Endothelial cell (in vitro differentiated cells): Measurements from ENCODE around the gene MAGED4B. TPM values are rescaled to one million over a fixed set of nuclear protein-coding genes. Genes with fewer than 3 reads are reported as not detected.

Source experiments
- DNase-seq: peaks from one replicate; pipeline ENCODE4 v3.0.0; 2021; ENCODE audit warnings: low spot score
- H3K27ac Mint-ChIP-seq: one replicate; pipeline ENCODE4 v1.8.0; 2021; ENCODE audit warnings: mixed read lengths, inconsistent platforms; ENCODE audit not compliant: unreplicated experiment
- H3K27me3 Mint-ChIP-seq: one replicate; pipeline ENCODE4 v1.8.0; 2021; ENCODE audit warnings: mild to moderate bottlenecking, moderate library complexity, mixed read lengths, inconsistent platforms; ENCODE audit not compliant: unreplicated experiment
- H3K36me3 Mint-ChIP-seq: one replicate; pipeline ENCODE4 v1.8.0; 2021; ENCODE audit warnings: mild to moderate bottlenecking, low read depth, mixed read lengths, inconsistent platforms; ENCODE audit not compliant: unreplicated experiment
- H3K4me1 Mint-ChIP-seq: one replicate; pipeline ENCODE4 v1.8.0; 2021; ENCODE audit warnings: mild to moderate bottlenecking, mixed read lengths, inconsistent platforms; ENCODE audit not compliant: unreplicated experiment
- H3K4me3 Mint-ChIP-seq: one replicate; pipeline ENCODE4 v1.8.0; 2021; ENCODE audit warnings: mild to moderate bottlenecking, mixed read lengths, inconsistent platforms; ENCODE audit not compliant: unreplicated experiment
- H3K9me3 Mint-ChIP-seq: one replicate; pipeline ENCODE4 v1.8.0; 2021; ENCODE audit warnings: mixed read lengths, inconsistent platforms; ENCODE audit not compliant: unreplicated experiment
- total RNA-seq: library from RNA; stranded (reverse); fragmentation: NEBNext Ultra II Directional; extraction: Animal tissue kit (Norgen Biotek cat#: 25700); gene quantifications from one replicate; pipeline ENCODE4 v1.2.1, GENCODE V29; 2021; ENCODE audit not compliant: unreplicated experiment
- TF ChIP-seq, protein P1 (sequence below): fragments of 200-600 bp; sonication (generic); IDR thresholded peaks from one replicate; pipeline ENCODE4 v1.5.0; 2021; ENCODE audit warnings: antibody characterized with exemption; ENCODE audit not compliant: unreplicated experiment

The MAGED4B gene
- total RNA-seq, 1 donor from 2014 or later = 129 TPM

DNA sequence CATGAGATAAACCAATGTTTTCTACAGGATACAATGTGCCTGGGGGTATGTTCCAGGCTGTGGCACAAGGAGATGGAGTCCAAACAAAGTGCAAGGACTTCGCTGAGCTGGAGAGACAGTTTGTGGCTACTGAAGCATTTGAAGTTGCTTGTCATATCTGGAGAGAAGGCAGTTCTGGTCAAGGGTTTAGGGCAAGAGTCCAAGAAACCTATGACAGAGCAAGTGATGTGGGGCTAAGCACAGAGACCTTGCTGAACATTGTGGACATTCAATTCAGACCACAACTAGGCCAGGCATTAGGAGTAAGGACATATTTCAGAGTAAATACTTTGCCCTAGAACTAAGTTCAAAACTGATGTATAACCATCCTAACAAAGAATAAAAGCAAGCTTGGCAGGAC is 34.8 kb downstream of the MAGED4B start:
- Mint-ChIP-seq H3K27me3 (no peaks in the 10 kb centered on the region), H3K9me3 (no peaks in the 10 kb centered on the region), H3K36me3 (no peaks in the 10 kb centered on the region), H3K4me1 (no peaks in the 10 kb centered on the region), H3K27ac (no peak overlapping the region), H3K4me3 (no peak overlapping the region)
- TF ChIP-seq, protein P1, sequence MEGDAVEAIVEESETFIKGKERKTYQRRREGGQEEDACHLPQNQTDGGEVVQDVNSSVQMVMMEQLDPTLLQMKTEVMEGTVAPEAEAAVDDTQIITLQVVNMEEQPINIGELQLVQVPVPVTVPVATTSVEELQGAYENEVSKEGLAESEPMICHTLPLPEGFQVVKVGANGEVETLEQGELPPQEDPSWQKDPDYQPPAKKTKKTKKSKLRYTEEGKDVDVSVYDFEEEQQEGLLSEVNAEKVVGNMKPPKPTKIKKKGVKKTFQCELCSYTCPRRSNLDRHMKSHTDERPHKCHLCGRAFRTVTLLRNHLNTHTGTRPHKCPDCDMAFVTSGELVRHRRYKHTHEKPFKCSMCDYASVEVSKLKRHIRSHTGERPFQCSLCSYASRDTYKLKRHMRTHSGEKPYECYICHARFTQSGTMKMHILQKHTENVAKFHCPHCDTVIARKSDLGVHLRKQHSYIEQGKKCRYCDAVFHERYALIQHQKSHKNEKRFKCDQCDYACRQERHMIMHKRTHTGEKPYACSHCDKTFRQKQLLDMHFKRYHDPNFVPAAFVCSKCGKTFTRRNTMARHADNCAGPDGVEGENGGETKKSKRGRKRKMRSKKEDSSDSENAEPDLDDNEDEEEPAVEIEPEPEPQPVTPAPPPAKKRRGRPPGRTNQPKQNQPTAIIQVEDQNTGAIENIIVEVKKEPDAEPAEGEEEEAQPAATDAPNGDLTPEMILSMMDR = no peak
- DNase-seq = no peak

DNA sequence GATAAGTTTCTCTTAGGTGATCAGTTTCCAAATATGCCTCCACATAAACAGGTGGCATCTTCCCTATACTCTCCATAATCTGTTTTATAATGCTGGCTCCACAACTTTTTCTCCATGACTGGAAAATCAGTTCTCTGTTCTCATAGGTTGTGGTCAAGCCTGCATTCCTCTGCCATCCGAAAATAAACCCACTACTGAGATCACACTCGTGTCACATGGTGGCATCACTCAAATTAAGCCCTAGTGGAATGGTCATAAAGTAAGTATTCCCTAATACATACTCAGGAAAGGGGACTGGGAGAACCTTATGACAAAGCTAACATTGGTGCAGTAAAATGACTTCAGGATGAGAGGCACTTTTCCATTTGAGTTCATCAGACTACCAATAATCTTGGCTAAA is 37.6 kb downstream of the MAGED4B start:
- no peak overlapping the region for H3K4me3 Mint-ChIP-seq
- H3K4me1 Mint-ChIP-seq = no peaks in the 10 kb centered on the region
- no peaks in the 10 kb centered on the region for H3K9me3 Mint-ChIP-seq
- H3K36me3 Mint-ChIP-seq = peaks cover 4% of the 10 kb centered on the region
- DNase-seq = no peak
- no peak overlapping the region for H3K27ac Mint-ChIP-seq
- no peaks in the 10 kb centered on the region for H3K27me3 Mint-ChIP-seq
- TF ChIP-seq, protein P1 = no peak

DNA sequence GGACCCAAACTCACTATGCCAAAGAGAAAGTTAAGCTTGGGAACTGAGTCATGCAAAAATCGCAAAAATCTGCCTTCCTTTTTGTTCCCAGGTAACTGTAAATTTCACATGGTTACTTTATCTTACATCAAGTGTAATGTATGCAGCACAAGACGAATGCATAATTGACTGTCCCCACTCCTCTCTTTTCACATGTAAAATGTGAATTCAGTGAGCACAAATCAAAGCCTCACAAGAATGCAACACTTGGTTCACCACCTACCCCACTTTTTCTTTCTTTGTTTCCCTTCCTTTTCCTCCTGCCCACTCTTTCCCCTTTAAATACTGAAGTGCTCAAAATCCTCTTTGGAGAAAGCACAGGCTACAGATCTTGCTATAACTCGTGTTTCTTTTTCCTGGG is 53.2 kb downstream of the MAGED4B start:
- no peaks in the 10 kb centered on the region for H3K4me1 Mint-ChIP-seq
- no peak for DNase-seq
- no peaks in the 10 kb centered on the region for H3K36me3 Mint-ChIP-seq
- TF ChIP-seq, protein P1 = no peak
- H3K27ac Mint-ChIP-seq = no peak overlapping the region
- H3K27me3 Mint-ChIP-seq = no peaks in the 10 kb centered on the region
- no peak overlapping the region for H3K4me3 Mint-ChIP-seq
- no peaks in the 10 kb centered on the region for H3K9me3 Mint-ChIP-seq

Other genes with a start within 250 kb of the MAGED4B start
- gene MAGED1, start 175.6 kb downstream of the MAGED4B start, total RNA-seq = 196 TPM
- gene MAGED4, start 115.7 kb upstream of the MAGED4B start, total RNA-seq = 111 TPM